Tibial artery (tissue), 4 donors: Measurements from ENCODE around the gene FGF3.

Experiments used
- DNase-seq, 2 donors: peaks; one replicate each; pipeline ENCODE4 v3.0.0-alpha.2; 2019
- H3K27ac ChIP-seq, 2 donors: fragments of 200-600 bp; sonication (generic) in 1 of 2; 1 replicate in 1 of 2; 2 replicates in 1 of 2; pipeline ENCODE4 v1.5.1; 2018 to 2019; ENCODE audit warnings: mild to moderate bottlenecking in 1 of 2
- H3K27me3 ChIP-seq, 2 donors: fragments of 200-600 bp; sonication (generic) in 1 of 2; one replicate each; pipeline versions ENCODE4 v1.5.1 to v1.6.0; 2016 to 2019
- H3K36me3 ChIP-seq, 3 donors: fragments of 200-600 bp; sonication (generic) in 2 of 3; one replicate each; pipeline ENCODE4 v1.5.1; 2016 to 2019; ENCODE audit warnings: mild to moderate bottlenecking in 2 of 3
- H3K4me1 ChIP-seq, 4 donors: fragments of 200-600 bp; sonication (generic) in 2 of 4; 1 replicate in 3 of 4; 2 replicates in 1 of 4; pipeline ENCODE4 v1.5.1; 2016 to 2019
- H3K4me3 ChIP-seq, 2 donors: fragments of 200-600 bp; sonication (generic) in 1 of 2; 1 replicate in 1 of 2; 2 replicates in 1 of 2; pipeline ENCODE4 v1.5.1; 2018 to 2019; ENCODE audit warnings: mild to moderate bottlenecking in 2 of 2
- H3K9me3 ChIP-seq, 3 donors: fragments of 200-600 bp; sonication (generic) in 1 of 3; one replicate each; pipeline ENCODE4 v1.5.1; 2016 to 2019
- intact Hi-C: fragments of 100-400 bp; cut with DNase I; formaldehyde crosslinking; loops from one replicate; pipeline ENCODE4 v1.15.0; 2023; ENCODE audit warnings: low total_unique reads
- TF ChIP-seq, protein P1 (sequence below), 2 experiments: fragments of 200-600 bp in 1 of 2; fragments of 450-650 bp in 1 of 2; IDR thresholded peaks; one replicate each; pipeline ENCODE4 v1.5.1; 2017 to 2019; ENCODE audit warnings: antibody characterized with exemption in 2 of 2, mild to moderate bottlenecking in 1 of 2, moderate library complexity in 1 of 2

The FGF3 gene

DNA sequence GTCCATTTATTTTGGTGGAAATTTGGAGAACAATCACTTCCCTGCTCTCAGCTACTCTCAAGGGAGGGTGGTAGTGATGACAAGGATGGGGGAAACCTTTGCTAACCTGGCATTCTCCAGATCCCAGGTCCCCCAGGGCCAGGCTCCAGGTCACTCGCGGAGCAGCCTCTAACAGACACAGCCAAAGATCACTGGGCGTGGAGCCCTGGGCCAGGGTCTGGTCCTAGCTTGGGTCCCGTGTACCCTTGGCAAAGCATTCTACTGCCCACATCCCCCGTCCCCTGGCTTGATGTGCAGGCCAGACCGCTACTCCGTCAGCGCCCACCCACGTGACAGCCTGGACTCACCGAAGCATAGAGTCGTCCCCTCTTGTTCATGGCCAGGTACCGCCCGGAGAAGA, 3.2 kb downstream of the FGF3 start:
- DNase-seq, result no peak
- no peaks in the 10 kb centered on the region for H3K36me3 ChIP-seq
- H3K4me1 ChIP-seq, result peaks cover 0 to 23% (median 9%) of the 10 kb centered on the region in 4 donors
- TF ChIP-seq, protein P1, sequence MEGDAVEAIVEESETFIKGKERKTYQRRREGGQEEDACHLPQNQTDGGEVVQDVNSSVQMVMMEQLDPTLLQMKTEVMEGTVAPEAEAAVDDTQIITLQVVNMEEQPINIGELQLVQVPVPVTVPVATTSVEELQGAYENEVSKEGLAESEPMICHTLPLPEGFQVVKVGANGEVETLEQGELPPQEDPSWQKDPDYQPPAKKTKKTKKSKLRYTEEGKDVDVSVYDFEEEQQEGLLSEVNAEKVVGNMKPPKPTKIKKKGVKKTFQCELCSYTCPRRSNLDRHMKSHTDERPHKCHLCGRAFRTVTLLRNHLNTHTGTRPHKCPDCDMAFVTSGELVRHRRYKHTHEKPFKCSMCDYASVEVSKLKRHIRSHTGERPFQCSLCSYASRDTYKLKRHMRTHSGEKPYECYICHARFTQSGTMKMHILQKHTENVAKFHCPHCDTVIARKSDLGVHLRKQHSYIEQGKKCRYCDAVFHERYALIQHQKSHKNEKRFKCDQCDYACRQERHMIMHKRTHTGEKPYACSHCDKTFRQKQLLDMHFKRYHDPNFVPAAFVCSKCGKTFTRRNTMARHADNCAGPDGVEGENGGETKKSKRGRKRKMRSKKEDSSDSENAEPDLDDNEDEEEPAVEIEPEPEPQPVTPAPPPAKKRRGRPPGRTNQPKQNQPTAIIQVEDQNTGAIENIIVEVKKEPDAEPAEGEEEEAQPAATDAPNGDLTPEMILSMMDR (IDR thresholded peaks at IDR 0.05), result no peak
- H3K4me3 ChIP-seq, result no peak overlapping the region
- H3K9me3 ChIP-seq, result no peaks in the 10 kb centered on the region
- H3K27ac ChIP-seq, result no peak overlapping the region
- peaks cover 0 to 87% of the 10 kb centered on the region in 2 donors for H3K27me3 ChIP-seq
- intact Hi-C loops, result no loop called here

DNA sequence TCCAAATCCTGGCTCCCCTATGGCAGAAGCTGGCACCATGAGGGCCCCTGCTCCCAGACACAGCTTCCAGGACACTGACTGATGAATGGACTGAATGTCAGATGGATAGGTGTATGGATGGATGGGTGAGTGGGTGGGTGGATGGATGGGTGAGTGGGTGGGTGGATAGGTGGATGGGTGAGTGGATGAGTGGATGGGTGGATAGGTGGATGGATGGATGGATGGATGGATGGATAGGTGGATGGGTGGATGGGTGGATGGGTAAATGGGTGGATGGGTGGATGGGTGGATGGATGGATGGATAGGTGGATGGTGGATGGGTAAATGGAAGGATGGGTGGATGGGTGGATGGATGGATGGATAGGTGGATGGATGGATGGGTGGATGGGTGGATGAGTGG, 4.3 kb downstream of the FGF3 start:
- intact Hi-C loops, result no loop called here
- no peak for DNase-seq
- H3K9me3 ChIP-seq, result no peaks in the 10 kb centered on the region
- TF ChIP-seq, protein P1 (IDR thresholded peaks at IDR 0.05), result no peak
- peaks cover 0 to 85% of the 10 kb centered on the region in 2 donors for H3K27me3 ChIP-seq
- no peak overlapping the region for H3K4me3 ChIP-seq
- no peaks in the 10 kb centered on the region for H3K36me3 ChIP-seq
- H3K4me1 ChIP-seq, result peaks cover 0 to 23% (median 9%) of the 10 kb centered on the region in 4 donors
- no peak overlapping the region for H3K27ac ChIP-seq

DNA sequence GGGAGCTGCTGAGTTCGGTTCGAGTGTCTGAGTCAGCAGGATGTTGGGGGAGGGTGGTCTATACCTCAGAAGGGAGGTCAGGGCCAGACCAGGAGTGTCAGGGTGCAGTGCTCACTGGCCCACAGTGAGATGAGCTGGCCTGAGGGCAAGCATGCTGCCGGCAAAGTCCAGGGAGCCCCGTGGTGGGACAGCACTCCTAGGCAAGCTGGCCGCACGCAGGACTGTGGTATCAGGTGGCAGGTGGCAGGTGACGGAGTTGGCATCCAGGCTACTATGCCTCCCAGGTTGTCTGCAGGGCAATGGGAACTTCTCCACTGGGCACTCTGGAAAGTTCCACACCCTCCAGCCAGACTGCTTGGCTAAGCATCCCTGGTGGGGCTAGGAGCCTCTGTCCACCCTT, 4.8 kb downstream of the FGF3 start:
- H3K27ac ChIP-seq, result no peak overlapping the region
- H3K27me3 ChIP-seq, result peaks cover 0 to 85% of the 10 kb centered on the region in 2 donors
- H3K4me1 ChIP-seq, result peaks cover 0 to 20% (median 9%) of the 10 kb centered on the region in 4 donors
- intact Hi-C loops, result no loop called here
- no peaks in the 10 kb centered on the region for H3K36me3 ChIP-seq
- no peaks in the 10 kb centered on the region for H3K9me3 ChIP-seq
- DNase-seq, result no peak
- no peak overlapping the region for H3K4me3 ChIP-seq
- TF ChIP-seq, protein P1 (IDR thresholded peaks at IDR 0.05), result no peak

DNA sequence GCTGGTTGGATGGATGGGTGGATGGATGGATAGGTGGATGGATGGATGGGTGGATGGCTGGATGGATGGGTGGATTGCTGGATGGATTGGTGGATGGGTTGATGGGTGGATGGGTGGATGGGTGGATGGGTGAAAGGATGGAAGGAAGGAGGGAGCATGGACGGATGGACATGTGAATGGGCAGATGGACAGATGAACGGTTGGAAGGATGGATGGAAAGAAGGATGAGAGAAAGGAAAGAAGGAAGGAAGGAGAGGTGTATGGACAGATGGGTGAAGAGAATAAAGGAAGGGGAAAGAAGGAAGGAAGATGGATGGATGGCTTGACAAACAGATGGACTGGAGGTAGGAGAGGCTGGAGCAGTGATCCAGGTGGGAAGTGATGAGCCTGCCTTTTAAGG, 5.4 kb downstream of the FGF3 start:
- DNase-seq, result no peak
- TF ChIP-seq, protein P1 (IDR thresholded peaks at IDR 0.05), result no peak
- Histone ChIP-seq H3K36me3 (no peaks in the 10 kb centered on the region), H3K27me3 (peaks cover 0 to 83% of the 10 kb centered on the region in 2 donors), H3K27ac (no peak overlapping the region), H3K4me1 (peaks cover 0 to 18% (median 9%) of the 10 kb centered on the region in 4 donors), H3K9me3 (no peaks in the 10 kb centered on the region), H3K4me3 (no peak overlapping the region)
- intact Hi-C loops, result no loop called here

DNA sequence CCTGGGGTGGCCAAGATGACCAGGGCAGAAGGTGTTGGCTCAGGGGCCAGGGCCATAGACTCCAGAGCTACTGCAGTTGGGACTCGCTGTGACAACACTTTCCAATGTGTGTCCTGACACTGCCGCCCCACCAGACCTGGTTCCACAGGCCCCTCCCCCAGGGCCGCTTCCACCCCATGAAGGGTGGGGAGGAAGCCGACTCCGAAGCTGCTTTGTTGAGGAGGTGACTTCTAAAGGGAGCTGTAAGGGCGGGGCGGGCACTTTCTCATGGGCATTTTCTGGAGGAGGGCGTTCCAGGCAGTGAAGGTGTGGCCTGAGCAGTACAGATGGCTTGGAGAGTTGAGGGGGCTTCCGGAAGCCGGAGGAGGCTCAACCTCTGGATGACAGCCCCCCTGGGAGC, 6.3 kb downstream of the FGF3 start:
- intact Hi-C loops, result no loop called here
- H3K4me3 ChIP-seq, result no peak overlapping the region
- no peak for DNase-seq
- H3K27ac ChIP-seq, result no peak overlapping the region
- TF ChIP-seq, protein P1 (IDR thresholded peaks at IDR 0.05), result no peak
- H3K27me3 ChIP-seq, result peaks cover 0 to 83% of the 10 kb centered on the region in 2 donors
- H3K9me3 ChIP-seq, result no peaks in the 10 kb centered on the region
- peaks cover 0 to 11% (median 7%) of the 10 kb centered on the region in 4 donors for H3K4me1 ChIP-seq
- H3K36me3 ChIP-seq, result no peaks in the 10 kb centered on the region

DNA sequence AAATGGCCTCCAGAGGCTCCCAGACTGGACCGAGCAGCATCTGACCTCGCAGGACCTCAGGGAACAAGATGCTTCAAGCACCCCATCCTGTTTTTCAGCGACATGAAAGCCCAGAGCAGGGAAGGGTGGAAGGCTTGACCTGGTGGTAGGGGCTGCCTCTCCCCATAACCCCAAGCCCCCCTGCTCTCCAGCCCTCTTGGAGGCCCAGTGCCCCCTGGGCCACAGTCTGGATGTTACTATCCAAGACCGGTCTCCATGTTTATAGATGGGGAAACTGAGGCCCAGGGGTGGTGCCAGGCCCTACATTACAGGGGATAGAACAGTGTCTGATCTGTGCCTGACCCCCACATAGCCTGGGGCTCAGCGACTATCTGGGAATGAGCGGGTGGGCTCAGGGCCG, 7.0 kb downstream of the FGF3 start:
- intact Hi-C loops, result no loop called here
- no peak overlapping the region for H3K4me3 ChIP-seq
- TF ChIP-seq, protein P1 (IDR thresholded peaks at IDR 0.05), result no peak

More for the DNA sequence above, 7.0 kb downstream of the FGF3 start:
- Histone ChIP-seq H3K36me3 (no peaks in the 10 kb centered on the region), H3K27me3 (peaks cover 0 to 81% of the 10 kb centered on the region in 2 donors), H3K4me1 (peaks cover 0 to 4% (median 1%) of the 10 kb centered on the region in 4 donors), H3K27ac (no peak overlapping the region), H3K9me3 (no peaks in the 10 kb centered on the region)
- DNase-seq, result no peak
